ENCODE results near the gene PHKB. TPM values are rescaled to one million over a fixed set of nuclear protein-coding genes. Genes with fewer than 3 reads are reported as not detected.

PHKB gene
- total RNA-seq, 1 experiment from 2014 or later: 47.6 TPM

GRCh38 chr16:47567321-47567720, 106.2 kb downstream of the PHKB start:
- no peak for DNase-seq (ENCODE audit: low read depth)

DNA sequence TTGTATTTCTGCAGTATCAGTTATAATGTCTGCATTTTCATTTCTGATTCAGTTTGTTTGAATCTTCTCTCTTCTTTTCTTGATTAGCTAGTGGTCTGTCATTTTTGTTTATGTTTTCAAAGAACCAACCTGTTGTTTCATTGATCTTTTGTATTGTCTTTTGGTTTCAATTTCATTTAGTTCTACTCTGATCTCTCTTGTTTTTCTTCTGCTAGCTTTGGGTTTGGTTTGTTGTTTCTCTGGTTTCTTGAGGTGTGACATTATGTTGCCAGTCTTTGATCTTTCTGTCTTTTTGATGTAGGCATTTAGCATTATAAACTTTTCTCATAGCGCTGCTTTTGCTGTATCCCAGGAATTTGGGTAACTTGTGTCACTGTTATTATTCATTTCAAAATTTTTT, 107.2 kb downstream of the PHKB start:
- DNase-seq (ENCODE audit: low read depth): no peak

- DNase-seq (ENCODE audit: low read depth): no peak
Observed at GRCh38 chr16:47571049-47571448, 109.9 kb downstream of the PHKB start.

- no peak for DNase-seq (ENCODE audit: low read depth)
Observed at GRCh38 chr16:47571711-47572110, 110.6 kb downstream of the PHKB start.

GRCh38 chr16:47574091-47575054, 113.2 kb downstream of the PHKB start:
- DNase-seq (ENCODE audit: low read depth): peak; percentile 89

DNA sequence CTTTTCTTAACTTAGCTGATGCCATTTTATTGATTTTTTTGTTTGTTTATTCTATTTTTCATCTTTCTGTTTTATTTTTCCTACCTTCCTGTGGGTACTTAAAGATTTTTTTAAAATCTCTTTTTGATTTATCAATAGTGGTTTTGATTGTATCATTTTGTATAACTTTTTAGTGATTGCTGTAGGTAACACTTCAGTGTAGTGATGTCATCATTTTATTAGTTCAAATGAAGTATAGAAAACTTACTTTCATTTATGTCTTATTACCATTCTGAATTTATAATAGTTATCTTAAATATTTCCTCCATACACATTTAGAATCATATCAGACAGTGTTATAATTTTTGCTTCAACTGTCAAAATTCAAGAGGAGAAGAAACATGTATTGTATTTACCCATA, 115.9 kb downstream of the PHKB start:
- DNase-seq (ENCODE audit: low read depth): no peak

DNA sequence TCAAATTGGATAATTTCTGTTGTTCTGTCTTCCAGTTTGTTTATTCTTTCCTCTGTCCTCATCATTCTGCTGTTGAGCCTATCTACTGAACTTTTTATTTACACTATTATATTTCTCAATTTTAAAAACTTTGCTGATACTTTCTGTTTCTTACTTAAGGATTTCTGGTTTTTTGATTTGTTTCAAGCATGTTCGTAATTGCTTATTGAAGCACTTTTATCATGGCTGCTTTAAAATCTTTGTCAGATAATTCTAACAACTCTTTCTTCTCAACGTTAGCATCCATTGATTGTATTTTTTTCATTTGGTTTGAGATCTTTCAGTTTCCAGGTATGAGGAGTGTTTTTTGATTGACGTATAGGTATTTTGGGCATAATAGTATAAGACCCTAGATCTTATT, 116.9 kb downstream of the PHKB start:
- no peak for DNase-seq (ENCODE audit: low read depth)

- peak; percentile 40 for DNase-seq (ENCODE audit: low read depth)
Observed at GRCh38 chr16:47578573-47578972, 117.4 kb downstream of the PHKB start.

GRCh38 chr16:47581114-47581513, 120.0 kb downstream of the PHKB start:
- peak; percentile 9 for DNase-seq (ENCODE audit: low read depth)

GRCh38 chr16:47584464-47585225, 123.5 kb downstream of the PHKB start:
- no peak for DNase-seq (ENCODE audit: low read depth)

DNA sequence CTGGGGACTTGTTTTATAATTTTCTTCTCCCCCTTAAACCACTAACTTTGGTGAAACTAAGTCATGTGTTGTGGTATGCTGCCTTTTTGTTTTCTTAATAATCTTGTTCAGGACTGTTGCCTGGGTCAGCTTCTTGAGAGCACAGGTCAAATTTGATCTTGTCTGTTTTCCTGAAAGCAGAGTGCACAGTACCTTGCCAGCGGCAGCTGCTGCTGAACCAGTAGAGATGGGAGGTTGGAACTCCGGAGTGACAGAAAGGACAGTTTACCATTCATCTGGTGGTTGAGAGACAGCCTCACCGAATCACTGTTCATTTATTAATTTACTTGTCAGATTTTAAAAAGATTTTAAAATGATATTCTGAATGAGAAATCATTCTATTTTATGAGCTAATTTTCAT, 125.0 kb downstream of the PHKB start:
- DNase-seq (ENCODE audit: low read depth): no peak

- DNase-seq (ENCODE audit: low read depth): no peak
Observed at GRCh38 chr16:47590472-47590871, 129.3 kb downstream of the PHKB start.

GRCh38 chr16:47592232-47592631, 131.1 kb downstream of the PHKB start:
- no peak for DNase-seq (ENCODE audit: low read depth)

- DNase-seq (ENCODE audit: low read depth): no peak
Observed at GRCh38 chr16:47599512-47599911, 138.4 kb downstream of the PHKB start.

DNA sequence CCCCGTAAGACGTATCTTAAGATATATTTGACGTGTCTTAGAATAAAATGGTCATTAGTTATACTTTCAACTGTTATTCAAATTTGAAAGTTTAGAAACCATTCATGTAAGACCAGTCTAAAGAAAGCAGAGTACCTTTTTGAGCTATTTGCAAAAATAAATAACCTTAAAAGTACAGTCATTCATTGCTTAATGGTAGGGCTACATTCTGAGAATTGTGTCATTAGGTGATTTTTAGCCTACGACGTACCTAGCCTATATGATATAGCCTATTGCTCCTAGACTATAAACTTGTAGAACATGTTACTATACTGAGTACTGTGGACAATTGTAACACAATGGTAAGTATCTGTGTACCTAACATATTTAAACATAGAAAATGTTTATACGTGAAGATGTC, 139.2 kb downstream of the PHKB start:
- no peak for DNase-seq (ENCODE audit: low read depth)

- no peak for DNase-seq (ENCODE audit: low read depth)
Observed at GRCh38 chr16:47604306-47604705, 143.2 kb downstream of the PHKB start.

- DNase-seq (ENCODE audit: low read depth): no peak
Observed at GRCh38 chr16:47611042-47611441, 149.9 kb downstream of the PHKB start.

DNA sequence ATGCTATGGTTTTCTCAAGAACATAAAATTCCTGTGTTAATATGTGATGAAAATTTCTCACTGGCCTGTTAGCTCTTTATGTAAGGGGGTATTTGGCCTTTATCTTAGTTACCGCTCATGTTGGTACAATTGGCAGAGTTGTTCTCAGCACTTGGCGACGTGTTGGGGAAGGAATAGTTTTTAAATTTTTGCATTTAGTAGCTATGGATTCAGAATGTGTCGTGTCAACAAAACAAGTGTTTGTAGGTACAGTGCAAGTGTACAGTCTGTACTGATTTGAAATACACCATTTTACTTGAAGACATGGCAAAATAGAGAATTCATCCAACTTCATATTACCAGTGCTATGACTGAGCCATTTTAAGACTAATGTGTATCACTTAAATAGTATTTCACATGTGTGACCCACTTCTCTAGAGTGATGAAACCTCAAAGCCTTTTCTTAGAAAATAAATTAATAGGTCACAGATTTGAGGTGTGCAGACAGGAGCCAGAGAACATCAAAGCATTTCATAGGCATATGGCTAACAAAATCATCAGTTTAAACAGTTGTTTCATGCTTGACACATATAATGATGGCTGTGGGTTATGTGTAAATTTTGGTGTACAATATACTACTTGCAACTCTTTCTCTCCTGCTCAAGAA, 150.8 kb downstream of the PHKB start:
- no peak for DNase-seq (ENCODE audit: low read depth)

- DNase-seq (ENCODE audit: low read depth): peak; percentile 25
Observed at GRCh38 chr16:47612711-47613110, 151.6 kb downstream of the PHKB start.

GRCh38 chr16:47613251-47613650, 152.1 kb downstream of the PHKB start:
- DNase-seq (ENCODE audit: low read depth): peak; percentile 69

- DNase-seq (ENCODE audit: low read depth): no peak
Observed at GRCh38 chr16:47617732-47618131, 156.6 kb downstream of the PHKB start.

GRCh38 chr16:47622451-47623176, 161.5 kb downstream of the PHKB start:
- no peak for DNase-seq (ENCODE audit: low read depth)

All from RPMI7951 (cell line).